Keratinocyte (primary cell): ENCODE measurements around the gene SYNJ2. TPM values are rescaled to one million over a fixed set of nuclear protein-coding genes. Genes with fewer than 3 reads are reported as not detected.

Source experiments
- DNase-seq: peaks from one replicate; pipeline ENCODE4 v3.0.0-alpha.2; 2011; ENCODE audit warnings: low read depth, missing footprints, low spot score
- FAIRE-seq: peaks from 2 replicates; lab custom pipeline; 2011; peaks lifted over from hg19 to GRCh38; lab: Jason Lieb, UNC
- H2AFZ ChIP-seq: 2 replicates; pipeline ENCODE4 v1.6.0; 2012; ENCODE audit warnings: low read length, control low read depth, inconsistent platforms; ENCODE audit not compliant: control insufficient read depth
- H3K27ac ChIP-seq: 2 replicates; pipeline ENCODE4 v1.5.1; 2011; ENCODE audit warnings: low read length; ENCODE audit not compliant: control insufficient read depth, insufficient read depth
- H3K27me3 ChIP-seq: 3 replicates; pipeline ENCODE4 v1.6.0; 2011; ENCODE audit warnings: low read length; ENCODE audit not compliant: control insufficient read depth, insufficient read depth; ENCODE audit errors: extremely low read depth
- H3K36me3 ChIP-seq, 2 experiments: 2 replicates in 1 of 2; 3 replicates in 1 of 2; pipeline ENCODE4 v1.5.1; 2011; ENCODE audit warnings: low read length in 2 of 2, mild to moderate bottlenecking in 1 of 2; ENCODE audit not compliant: control insufficient read depth in 2 of 2, insufficient read depth in 2 of 2; ENCODE audit errors: extremely low read depth in 1 of 2
- H3K4me1 ChIP-seq: 3 replicates; pipeline ENCODE4 v1.5.1; 2011; ENCODE audit warnings: low read length; ENCODE audit not compliant: control insufficient read depth, insufficient read depth; ENCODE audit errors: extremely low read depth
- H3K4me2 ChIP-seq: 3 replicates; pipeline ENCODE4 v1.6.0; 2011; ENCODE audit warnings: low read depth, low read length; ENCODE audit not compliant: control insufficient read depth, insufficient read depth; ENCODE audit errors: extremely low read depth
- H3K4me3 ChIP-seq, 3 experiments: fragments of 200-600 bp in 1 of 3; sonication (generic) in 1 of 3; 2 replicates in 2 of 3; 3 replicates in 1 of 3; pipeline ENCODE4 v1.5.1; 2011 to 2016; ENCODE audit warnings: low read length in 3 of 3, mild to moderate bottlenecking in 3 of 3, control low read depth in 2 of 3, inconsistent platforms in 1 of 3, low read depth in 1 of 3, mixed read lengths in 1 of 3, mixed run types in 1 of 3, moderate library complexity in 1 of 3; ENCODE audit not compliant: control insufficient read depth in 2 of 3, insufficient read depth in 2 of 3; ENCODE audit errors: extremely low read depth in 1 of 3
- H3K79me2 ChIP-seq: 2 replicates; pipeline ENCODE4 v1.6.0; 2012; ENCODE audit warnings: low read length; ENCODE audit not compliant: control insufficient read depth, insufficient read depth
- H3K9ac ChIP-seq: 3 replicates; pipeline ENCODE4 v1.6.0; 2011; ENCODE audit warnings: low read length; ENCODE audit not compliant: control insufficient read depth, insufficient read depth; ENCODE audit errors: extremely low read depth
- H3K9me1 ChIP-seq: 3 replicates; pipeline ENCODE4 v1.6.0; 2011; ENCODE audit warnings: low read length; ENCODE audit not compliant: control insufficient read depth, insufficient read depth; ENCODE audit errors: extremely low read depth
- H3K9me3 ChIP-seq: 2 replicates; pipeline ENCODE4 v1.5.1; 2012; ENCODE audit warnings: low read depth, low read length; ENCODE audit not compliant: control insufficient read depth
- H4K20me1 ChIP-seq: 3 replicates; pipeline ENCODE4 v1.6.0; 2011; ENCODE audit warnings: low read length; ENCODE audit not compliant: control insufficient read depth, insufficient read depth; ENCODE audit errors: extremely low read depth
- EZH2 ChIP-seq: IDR thresholded peaks from one replicate; pipeline ENCODE4 v1.6.1; 2012; ENCODE audit warnings: inconsistent platforms, mild to moderate bottlenecking, low read length, moderate library complexity
- dilution Hi-C: fragments of 300-500 bp; cut with MboI; formaldehyde crosslinking; loops from one replicate; pipeline ENCODE4 v1.7.0; 2020; ENCODE audit warnings: low sequenced_read_pairs; ENCODE audit not compliant: extremely low pct_ligation_motif_present
- polyA plus RNA-seq, 5 experiments: library from polyadenylated mRNA; depleted of rRNA in 3 of 5; stranded (reverse) in 3 of 5; stranded (forward) in 1 of 5; unstranded in 1 of 5; fragments of >200 nt; gene quantifications; 1 replicate in 1 of 5; 2 replicates in 3 of 5; 3 replicates in 1 of 5; pipeline versions ENCODE4 v1.2.1 to v1.2.3, GENCODE V29; 2011 to 2012; ENCODE audit warnings: missing spikeins in 2 of 5, low read depth in 1 of 5, low replicate concordance in 1 of 5
- TF ChIP-seq, protein P1 (sequence below), 3 experiments: IDR thresholded peaks in 1 of 3; conservative IDR thresholded peaks in 1 of 3; optimal IDR thresholded peaks in 1 of 3; 2 replicates in 2 of 3; 3 replicates in 1 of 3; pipeline versions ENCODE3 to v1.5.1; 2011; ENCODE audit warnings: low read length in 3 of 3, mild to moderate bottlenecking in 3 of 3, moderate library complexity in 2 of 3, control low read depth in 1 of 3, inconsistent platforms in 1 of 3; ENCODE audit not compliant: insufficient read depth in 2 of 3; ENCODE audit errors: extremely low read depth in 1 of 3

Gene SYNJ2
- polyA plus RNA-seq, 1 donor (not counting 4 experiments of a cell fraction or from before 2014, with no cell fraction given), result 8.6 TPM

- Histone ChIP-seq H3K4me2 (no peak overlapping the region), H2AFZ (no peak overlapping the region), H3K27ac (no peak overlapping the region), H4K20me1 (peaks cover 7% of the 10 kb centered on the region), H3K9me1 (peaks cover 8% of the 10 kb centered on the region), H3K27me3 (no peaks in the 10 kb centered on the region), H3K9me3 (no peaks in the 10 kb centered on the region), H3K4me1 (peaks cover 15% of the 10 kb centered on the region), H3K36me3 (no peaks in the 10 kb centered on the region), H3K79me2 (peaks cover 56% of the 10 kb centered on the region), H3K9ac (no peak overlapping the region), H3K4me3 (no peak overlapping the region)
- FAIRE-seq, result no peak
- DNase-seq, result no peak
- dilution Hi-C loops, result no loop called here
- TF ChIP-seq, protein P1, sequence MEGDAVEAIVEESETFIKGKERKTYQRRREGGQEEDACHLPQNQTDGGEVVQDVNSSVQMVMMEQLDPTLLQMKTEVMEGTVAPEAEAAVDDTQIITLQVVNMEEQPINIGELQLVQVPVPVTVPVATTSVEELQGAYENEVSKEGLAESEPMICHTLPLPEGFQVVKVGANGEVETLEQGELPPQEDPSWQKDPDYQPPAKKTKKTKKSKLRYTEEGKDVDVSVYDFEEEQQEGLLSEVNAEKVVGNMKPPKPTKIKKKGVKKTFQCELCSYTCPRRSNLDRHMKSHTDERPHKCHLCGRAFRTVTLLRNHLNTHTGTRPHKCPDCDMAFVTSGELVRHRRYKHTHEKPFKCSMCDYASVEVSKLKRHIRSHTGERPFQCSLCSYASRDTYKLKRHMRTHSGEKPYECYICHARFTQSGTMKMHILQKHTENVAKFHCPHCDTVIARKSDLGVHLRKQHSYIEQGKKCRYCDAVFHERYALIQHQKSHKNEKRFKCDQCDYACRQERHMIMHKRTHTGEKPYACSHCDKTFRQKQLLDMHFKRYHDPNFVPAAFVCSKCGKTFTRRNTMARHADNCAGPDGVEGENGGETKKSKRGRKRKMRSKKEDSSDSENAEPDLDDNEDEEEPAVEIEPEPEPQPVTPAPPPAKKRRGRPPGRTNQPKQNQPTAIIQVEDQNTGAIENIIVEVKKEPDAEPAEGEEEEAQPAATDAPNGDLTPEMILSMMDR (optimal IDR thresholded peaks at IDR 0.05 in 1 of 3, IDR thresholded peaks at IDR 0.05 in 1 of 3, conservative IDR thresholded peaks at IDR 0.05 in 1 of 3; ENCODE audit: extremely low read depth in 1 of 3, insufficient read depth in 2 of 3, low read length in 3 of 3), result no peak
- no peak for TF ChIP-seq EZH2
Observed at GRCh38 chr6:157993076-157993475, 11.4 kb downstream of the SYNJ2 start.

- no peak for FAIRE-seq
- H3K79me2 ChIP-seq, result peaks cover 50% of the 10 kb centered on the region
- TF ChIP-seq, protein P1 (optimal IDR thresholded peaks at IDR 0.05 in 1 of 3, IDR thresholded peaks at IDR 0.05 in 1 of 3, conservative IDR thresholded peaks at IDR 0.05 in 1 of 3; ENCODE audit: extremely low read depth in 1 of 3, insufficient read depth in 2 of 3, low read length in 3 of 3), result no peak
- TF ChIP-seq EZH2, result no peak
Observed at GRCh38 chr6:157994125-157994795, 12.6 kb downstream of the SYNJ2 start.

More at GRCh38 chr6:157994125-157994795, 12.6 kb downstream of the SYNJ2 start:
- Histone ChIP-seq H3K27me3 (no peaks in the 10 kb centered on the region), H3K4me3 (no peak overlapping the region), H3K9me1 (peaks cover 8% of the 10 kb centered on the region), H3K9ac (no peak overlapping the region), H3K4me1 (peaks cover 13% of the 10 kb centered on the region), H3K9me3 (no peaks in the 10 kb centered on the region), H3K36me3 (no peaks in the 10 kb centered on the region), H4K20me1 (peaks cover 7% of the 10 kb centered on the region), H3K27ac (no peak overlapping the region), H3K4me2 (no peak overlapping the region), H2AFZ (no peak overlapping the region)
- no peak for DNase-seq
- dilution Hi-C loops, result no loop called here
